MCF 10A (cell line): ENCODE data around the gene LRMDA. TPM values are rescaled to one million over a fixed set of nuclear protein-coding genes. Genes with fewer than 3 reads are reported as not detected.

Source experiments
- BruUV-seq: library from RNA; stranded (reverse); fragments of 400-500 nt; replicated peaks from 2 replicates; lab custom pipeline; 2021; lab: Mats Ljungman, UMichigan
- CTCF ChIA-PET: fragments of 300-600 bp; sonication (Branson Sonifier 250); formaldehyde crosslinking; extraction: SDS; loops from one replicate; lab custom pipeline; 2021; ENCODE audit warnings: antibody characterized with exemption, inconsistent platforms; lab: Yijun Ruan, JAX
- POLR2A ChIA-PET: fragments of 300-600, 350-650 bp; sonication (Branson Sonifier 250); formaldehyde crosslinking; extraction: SDS; loops from one replicate; lab custom pipeline; 2020; ENCODE audit warnings: antibody characterized with exemption, inconsistent platforms; lab: Yijun Ruan, JAX
- DNase-seq: peaks from one replicate; pipeline ENCODE4 v3.0.0-alpha.2; 2018; ENCODE audit not compliant: unreplicated experiment
- H3K27ac Mint-ChIP-seq: one replicate; pipeline ENCODE4 v1.8.0; 2022; ENCODE audit warnings: mild to moderate bottlenecking, low read depth, mixed read lengths; ENCODE audit not compliant: unreplicated experiment
- H3K27me3 Mint-ChIP-seq: one replicate; pipeline ENCODE4 v1.8.0; 2022; ENCODE audit warnings: mixed read lengths; ENCODE audit not compliant: insufficient read depth, unreplicated experiment
- H3K36me3 Mint-ChIP-seq: one replicate; pipeline ENCODE4 v1.8.0; 2022; ENCODE audit warnings: mild to moderate bottlenecking, moderate library complexity, mixed read lengths; ENCODE audit not compliant: insufficient read depth, unreplicated experiment
- H3K4me1 Mint-ChIP-seq: one replicate; pipeline ENCODE4 v1.8.0; 2022; ENCODE audit warnings: mixed read lengths; ENCODE audit not compliant: insufficient read depth, unreplicated experiment
- H3K4me3 Mint-ChIP-seq: one replicate; pipeline ENCODE4 v1.8.0; 2022; ENCODE audit warnings: mild to moderate bottlenecking, moderate library complexity, mixed read lengths; ENCODE audit not compliant: unreplicated experiment
- H3K9me3 Mint-ChIP-seq: one replicate; pipeline ENCODE4 v1.8.0; 2022; ENCODE audit warnings: mixed read lengths; ENCODE audit not compliant: unreplicated experiment
- CTCF ChIP-seq: fragments of 200-600 bp; IDR thresholded peaks from one replicate; pipeline ENCODE4 v1.8.0; 2022; ENCODE audit warnings: antibody characterized with exemption, mild to moderate bottlenecking; ENCODE audit not compliant: unreplicated experiment
- intact Hi-C: fragments of 100-400 bp; cut with micrococcal nuclease; formaldehyde crosslinking; loops from 2 replicates; pipeline ENCODE4 v1.14.1; 2022
- total RNA-seq: library from RNA; stranded (reverse); gene quantifications from 2 replicates; pipeline ENCODE4 v1.2.3, GENCODE V29; 2022

Gene LRMDA
- total RNA-seq, 1 experiment from 2014 or later, result not detected

GRCh38 chr10:75428434-75429158, 2.8 kb upstream of the LRMDA start:
- peak; percentile 90 for DNase-seq
- ChIA-PET POLR2A (interaction anchor here (0.6 to 4.5 kb wide), 12 partner anchors 11 to 749 kb away, joined by 3 to 54 read pairs (median 6); partner anchors contain the start of gene ZNF503), CTCF (interaction anchor here (0.5 to 1.2 kb wide), 10 partner anchors 13 to 478 kb away, joined by 3 to 6 read pairs (median 3); partner anchors contain the start of gene ZNF503)
- H3K4me1 Mint-ChIP-seq, result peaks cover 27% of the 10 kb centered on the region
- intact Hi-C loops, result no loop called here
- H3K36me3 Mint-ChIP-seq, result no peaks in the 10 kb centered on the region
- no peaks in the 10 kb centered on the region for H3K27me3 Mint-ChIP-seq
- BruUV-seq, result TSS peak; percentile 47
- no peaks in the 10 kb centered on the region for H3K9me3 Mint-ChIP-seq
- peak overlapping the region; percentile 83 for H3K27ac Mint-ChIP-seq
- TF ChIP-seq CTCF, result no peak
- H3K4me3 Mint-ChIP-seq, result peak overlapping the region; percentile 41

- peaks cover 27% of the 10 kb centered on the region for H3K4me1 Mint-ChIP-seq
- H3K36me3 Mint-ChIP-seq, result no peaks in the 10 kb centered on the region
- H3K27me3 Mint-ChIP-seq, result no peaks in the 10 kb centered on the region
- H3K9me3 Mint-ChIP-seq, result no peaks in the 10 kb centered on the region
- ChIA-PET POLR2A (interaction anchor here (0.6 to 4.5 kb wide), 14 partner anchors 12 to 750 kb away, joined by 3 to 54 read pairs (median 4); partner anchors contain the start of gene ZNF503), CTCF (interaction anchor here (0.5 to 1.2 kb wide), 9 partner anchors 14 to 481 kb away, joined by 3 to 6 read pairs (median 3); partner anchors contain the start of gene ZNF503)
- no peak for TF ChIP-seq CTCF
- peak overlapping the region; percentile 83 for H3K27ac Mint-ChIP-seq
- BruUV-seq, result no TSS peak
- intact Hi-C loops, result no loop called here
- peak; percentile 85 for DNase-seq
- H3K4me3 Mint-ChIP-seq, result peak overlapping the region; percentile 41
These were observed 2.1 kb upstream of the LRMDA start for GRCh38 chr10:75429159-75429827.

- POLR2A ChIA-PET, result interaction anchor here (0.7 to 4.5 kb wide), 8 partner anchors 12 to 364 kb away, joined by 3 to 54 read pairs (median 12); partner anchors contain the start of gene ZNF503
- no peak overlapping the region for H3K27ac Mint-ChIP-seq
- peaks cover 27% of the 10 kb centered on the region for H3K4me1 Mint-ChIP-seq
- no peaks in the 10 kb centered on the region for H3K27me3 Mint-ChIP-seq
- intact Hi-C loops, result no loop called here
- H3K4me3 Mint-ChIP-seq, result no peak overlapping the region
- CTCF ChIA-PET, result interaction anchor here (0.6 to 1.2 kb wide), 4 partner anchors 38 to 480 kb away, joined by 3 to 5 read pairs (median 3); no protein-coding TSS in a partner anchor
- DNase-seq, result peak; percentile 77
- no peaks in the 10 kb centered on the region for H3K9me3 Mint-ChIP-seq
- no peak for TF ChIP-seq CTCF
- no TSS peak for BruUV-seq
- no peaks in the 10 kb centered on the region for H3K36me3 Mint-ChIP-seq
These were observed 1.2 kb upstream of the LRMDA start for GRCh38 chr10:75430000-75430763.
